Trophoblast cell (in vitro differentiated cells and primary cell): ENCODE data around the gene SLC6A9.
A peak's percentile ranks its signal among the peaks of the same experiment; 100 is the strongest.

Experiments used
- DNase-seq, 2 donors: peaks; one replicate each; pipeline ENCODE4 v3.0.0-alpha.2; 2016
- H2AFZ ChIP-seq: 2 replicates; pipeline ENCODE4 v1.6.1; 2013; ENCODE audit warnings: low read length, moderate library complexity, mild to moderate bottlenecking; ENCODE audit not compliant: insufficient read depth, poor library complexity
- H2AK5ac ChIP-seq: 2 replicates; pipeline ENCODE4 v1.6.1; 2013; ENCODE audit warnings: mild to moderate bottlenecking, low read length
- H2BK120ac ChIP-seq: 2 replicates; pipeline ENCODE4 v1.6.1; 2013; ENCODE audit warnings: low read length, mild to moderate bottlenecking, moderate library complexity; ENCODE audit not compliant: insufficient read depth, poor library complexity
- H2BK12ac ChIP-seq: 2 replicates; pipeline ENCODE4 v1.6.1; 2013; ENCODE audit warnings: mild to moderate bottlenecking, low read length, moderate library complexity
- H2BK5ac ChIP-seq: 2 replicates; pipeline ENCODE4 v1.6.1; 2013; ENCODE audit warnings: low read length, low read depth, moderate library complexity, mild to moderate bottlenecking; ENCODE audit not compliant: poor library complexity
- H3K14ac ChIP-seq: 2 replicates; pipeline ENCODE4 v1.6.1; 2013; ENCODE audit warnings: mild to moderate bottlenecking, low read length
- H3K18ac ChIP-seq: 2 replicates; pipeline ENCODE4 v1.6.1; 2013; ENCODE audit warnings: mild to moderate bottlenecking, low read length
- H3K23ac ChIP-seq: 2 replicates; pipeline ENCODE4 v1.6.1; 2013; ENCODE audit warnings: low read length
- H3K27ac ChIP-seq: 2 replicates; pipeline ENCODE4 v1.5.1; 2013; ENCODE audit warnings: low read depth, mild to moderate bottlenecking, inconsistent platforms, low read length, moderate library complexity
- H3K27me3 ChIP-seq: 2 replicates; pipeline ENCODE4 v1.6.1; 2013; ENCODE audit warnings: inconsistent platforms, mild to moderate bottlenecking, low read length, moderate library complexity; ENCODE audit not compliant: insufficient read depth
- H3K36me3 ChIP-seq, 2 experiments: 1 replicate in 1 of 2; 2 replicates in 1 of 2; pipeline ENCODE4 v1.6.1; 2013; ENCODE audit warnings: low read length in 2 of 2, mild to moderate bottlenecking in 2 of 2, moderate library complexity in 1 of 2; ENCODE audit not compliant: insufficient read depth in 2 of 2, control insufficient read depth in 1 of 2
- H3K4ac ChIP-seq: 2 replicates; pipeline ENCODE4 v1.6.1; 2013; ENCODE audit warnings: low read depth, mild to moderate bottlenecking, low read length, moderate library complexity
- H3K4me1 ChIP-seq, 2 experiments: 1 replicate in 1 of 2; 2 replicates in 1 of 2; pipeline ENCODE4 v1.6.1; 2013; ENCODE audit warnings: low read length in 2 of 2, mild to moderate bottlenecking in 2 of 2, moderate library complexity in 1 of 2; ENCODE audit not compliant: insufficient read depth in 2 of 2, control insufficient read depth in 1 of 2
- H3K4me2 ChIP-seq: 2 replicates; pipeline ENCODE4 v1.6.1; 2013; ENCODE audit warnings: inconsistent platforms, mild to moderate bottlenecking, low read length, moderate library complexity
- H3K4me3 ChIP-seq: 2 replicates; pipeline ENCODE4 v1.5.1; 2013; ENCODE audit warnings: mild to moderate bottlenecking, low read depth, low read length, inconsistent platforms
- H3K79me1 ChIP-seq: one replicate; pipeline ENCODE4 v1.6.1; 2013; ENCODE audit warnings: low read length
- H3K79me2 ChIP-seq: 2 replicates; pipeline ENCODE4 v1.6.1; 2013; ENCODE audit warnings: low read length, mild to moderate bottlenecking; ENCODE audit not compliant: control insufficient read depth, insufficient read depth, poor library complexity
- H3K9ac ChIP-seq: 2 replicates; pipeline ENCODE4 v1.6.1; 2013; ENCODE audit warnings: mild to moderate bottlenecking, low read length
- H3K9me3 ChIP-seq: 2 replicates; pipeline ENCODE4 v1.6.1; 2013; ENCODE audit warnings: low read depth, mild to moderate bottlenecking, control low read depth, inconsistent platforms, low read length; ENCODE audit not compliant: insufficient read depth
- H4K12ac ChIP-seq: 2 replicates; pipeline ENCODE4 v1.6.1; 2013; ENCODE audit warnings: low read depth, mild to moderate bottlenecking, low read length, moderate library complexity
- H4K8ac ChIP-seq: 2 replicates; pipeline ENCODE4 v1.6.1; 2013; ENCODE audit warnings: low read depth, mild to moderate bottlenecking, low read length, moderate library complexity
- H4K91ac ChIP-seq: one replicate; pipeline ENCODE4 v1.6.1; 2013; ENCODE audit warnings: low read depth, mild to moderate bottlenecking, low read length, moderate library complexity
- WGBS: extraction: QIAGEN DNeasy Blood & Tissue Kit; methylation state at CpG from one replicate; pipeline ENCODE4 v1.1.7; 2013; ENCODE audit warnings: missing lambda C conversion rate; ENCODE audit not compliant: insufficient read length, insufficient coverage; ENCODE audit errors: extremely low coverage; 5-methylcytosine and 5-hydroxymethylcytosine counted together

Gene SLC6A9

DNA sequence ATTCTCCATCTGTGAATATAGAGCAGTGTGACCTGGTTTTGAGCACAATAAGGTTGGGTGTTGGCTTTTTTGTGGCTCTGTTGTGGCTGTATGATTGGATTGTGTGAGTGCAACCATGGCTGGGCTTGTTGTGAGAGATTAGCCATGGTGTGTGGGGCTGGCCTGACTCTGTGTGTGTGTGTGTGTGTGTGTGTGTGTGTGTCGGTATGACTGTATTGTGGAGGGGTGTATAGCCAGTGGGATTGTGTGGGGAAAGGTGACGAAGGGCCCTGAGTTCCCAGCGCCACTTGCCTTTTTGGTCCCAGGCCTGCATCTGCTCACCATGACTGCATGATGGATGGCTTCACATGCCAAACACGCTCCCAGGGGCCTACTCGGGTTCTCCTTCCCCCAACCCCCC, 5.9 kb upstream of the SLC6A9 start:
- Histone ChIP-seq H3K23ac (no peak overlapping the region), H3K4me2 (no peak overlapping the region), H2AK5ac (no peak overlapping the region), H3K79me1 (no peaks in the 10 kb centered on the region), H3K9ac (no peak overlapping the region), H3K27ac (no peak overlapping the region), H3K18ac (no peak overlapping the region), H3K4me1 (peaks cover 5 to 8% of the 10 kb centered on the region in 2 experiments), H3K14ac (no peak overlapping the region), H4K12ac (no peak overlapping the region), H3K27me3 (no peaks in the 10 kb centered on the region), H3K79me2 (no peaks in the 10 kb centered on the region), H4K91ac (no peak overlapping the region), H3K9me3 (no peaks in the 10 kb centered on the region), H3K4ac (no peak overlapping the region), H3K4me3 (no peak overlapping the region), H2BK5ac (no peak overlapping the region), H2BK120ac (no peak overlapping the region), H3K36me3 (no peaks in the 10 kb centered on the region), H4K8ac (no peak overlapping the region), H2BK12ac (no peak overlapping the region), H2AFZ (no peak overlapping the region)
- WGBS = no CpG with 5 or more reads among the region's 5 CpGs
- DNase-seq = no peak

DNA sequence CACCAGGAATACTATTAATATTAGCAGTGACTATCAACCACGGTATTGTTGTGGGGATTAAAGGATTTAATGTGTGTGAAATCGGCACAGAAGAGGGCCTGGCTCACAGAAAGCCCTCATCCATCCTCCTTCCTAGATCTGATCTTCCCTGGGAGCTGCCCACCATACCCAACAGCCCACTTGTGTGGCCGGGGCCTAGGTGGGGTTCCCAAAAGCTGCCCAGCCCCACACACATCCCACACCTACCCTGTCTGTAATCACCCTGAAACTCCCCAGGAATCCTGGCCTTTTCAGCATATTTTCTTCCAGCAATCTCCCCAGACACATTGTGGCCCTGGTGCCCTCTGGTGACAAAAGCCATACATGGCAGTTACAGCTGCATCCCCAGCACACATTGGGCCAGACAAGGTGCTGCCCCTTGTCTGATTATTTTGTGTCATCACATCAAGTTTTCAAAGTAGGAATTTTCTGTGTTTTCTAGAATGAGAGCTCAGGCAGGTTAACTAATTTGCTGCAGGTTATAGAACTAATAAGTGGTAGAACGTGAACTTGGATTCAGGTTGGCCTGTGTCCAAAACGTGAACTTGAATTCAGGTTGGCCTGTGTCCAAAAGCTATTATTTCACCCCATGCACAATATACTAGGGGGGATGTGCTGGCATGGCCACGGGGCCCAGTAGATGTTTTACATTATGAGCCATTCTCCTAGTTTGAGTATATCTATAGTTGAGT, 5.3 kb upstream of the SLC6A9 start:
- H3K4me1 ChIP-seq = peaks cover 11 to 13% of the 10 kb centered on the region in 2 experiments
- H3K27me3 ChIP-seq = no peaks in the 10 kb centered on the region
- H3K9me3 ChIP-seq = no peaks in the 10 kb centered on the region
- WGBS = no CpG with 5 or more reads among the region's 6 CpGs
- H2AFZ ChIP-seq = no peak overlapping the region
- no peak overlapping the region for H3K23ac ChIP-seq
- no peaks in the 10 kb centered on the region for H3K79me2 ChIP-seq
- no peak overlapping the region for H4K91ac ChIP-seq
- no peak overlapping the region for H3K9ac ChIP-seq
- no peak overlapping the region for H4K8ac ChIP-seq
- H2BK5ac ChIP-seq = no peak overlapping the region
- no peak overlapping the region for H3K4me2 ChIP-seq
- no peaks in the 10 kb centered on the region for H3K79me1 ChIP-seq
- H3K4me3 ChIP-seq = no peak overlapping the region
- H3K27ac ChIP-seq = no peak overlapping the region
- H2AK5ac ChIP-seq = no peak overlapping the region
- DNase-seq = peak; percentile 58 to 77
- H3K4ac ChIP-seq = no peak overlapping the region
- no peak overlapping the region for H2BK12ac ChIP-seq
- H3K36me3 ChIP-seq = no peaks in the 10 kb centered on the region
- H4K12ac ChIP-seq = no peak overlapping the region
- H3K14ac ChIP-seq = no peak overlapping the region
- H3K18ac ChIP-seq = no peak overlapping the region
- H2BK120ac ChIP-seq = no peak overlapping the region

DNA sequence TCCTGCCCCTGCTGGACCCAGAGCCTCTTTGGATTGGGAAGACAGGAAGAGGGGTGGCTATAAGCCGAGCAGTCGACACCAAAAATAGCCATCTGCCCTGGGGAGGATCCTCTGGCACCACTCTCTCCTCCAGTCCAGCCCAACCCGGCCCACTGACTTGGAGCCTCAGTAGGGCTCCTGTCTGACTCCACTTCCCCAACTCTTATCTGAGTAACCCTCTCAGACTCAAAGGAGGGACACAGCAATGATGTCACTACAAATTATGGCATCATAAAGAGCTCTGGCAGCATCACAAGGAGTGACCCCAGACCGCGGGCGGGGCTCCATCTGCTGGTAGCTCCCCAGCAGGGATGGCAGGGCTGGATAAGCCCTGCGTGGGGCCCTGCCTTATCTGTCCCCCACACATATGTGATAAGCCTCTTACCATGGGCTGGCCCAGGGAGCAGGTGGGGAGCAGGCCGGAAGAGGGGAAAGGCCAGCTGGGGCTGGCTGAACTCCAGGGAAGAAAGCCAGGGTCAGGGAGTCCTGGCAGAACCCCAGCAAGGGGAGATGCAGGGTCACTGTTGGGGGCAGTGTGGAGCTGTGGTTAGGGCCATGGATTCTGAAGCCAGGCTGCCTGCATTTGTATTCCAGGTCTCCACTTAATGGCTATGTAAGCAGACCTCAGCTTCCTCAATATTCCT, 4.6 kb upstream of the SLC6A9 start:
- no CpG with 5 or more reads among the region's 8 CpGs for WGBS
- H3K27ac ChIP-seq = no peak overlapping the region
- no peak overlapping the region for H2AFZ ChIP-seq
- H3K9ac ChIP-seq = no peak overlapping the region
- H4K91ac ChIP-seq = no peak overlapping the region
- no peak overlapping the region for H3K4ac ChIP-seq
- H3K4me2 ChIP-seq = no peak overlapping the region
- H4K12ac ChIP-seq = no peak overlapping the region
- no peaks in the 10 kb centered on the region for H3K36me3 ChIP-seq
- no peak overlapping the region for H3K18ac ChIP-seq
- H2AK5ac ChIP-seq = no peak overlapping the region
- H3K9me3 ChIP-seq = no peaks in the 10 kb centered on the region
- H3K4me3 ChIP-seq = no peak overlapping the region
- no peaks in the 10 kb centered on the region for H3K79me2 ChIP-seq
- H3K23ac ChIP-seq = no peak overlapping the region
- H3K79me1 ChIP-seq = peaks cover 4% of the 10 kb centered on the region
- no peak overlapping the region for H2BK12ac ChIP-seq
- H3K14ac ChIP-seq = no peak overlapping the region
- H4K8ac ChIP-seq = no peak overlapping the region
- H3K27me3 ChIP-seq = no peaks in the 10 kb centered on the region
- H2BK5ac ChIP-seq = no peak overlapping the region
- H3K4me1 ChIP-seq = peaks cover 12 to 15% of the 10 kb centered on the region in 2 experiments
- DNase-seq = no peak
- no peak overlapping the region for H2BK120ac ChIP-seq

DNA sequence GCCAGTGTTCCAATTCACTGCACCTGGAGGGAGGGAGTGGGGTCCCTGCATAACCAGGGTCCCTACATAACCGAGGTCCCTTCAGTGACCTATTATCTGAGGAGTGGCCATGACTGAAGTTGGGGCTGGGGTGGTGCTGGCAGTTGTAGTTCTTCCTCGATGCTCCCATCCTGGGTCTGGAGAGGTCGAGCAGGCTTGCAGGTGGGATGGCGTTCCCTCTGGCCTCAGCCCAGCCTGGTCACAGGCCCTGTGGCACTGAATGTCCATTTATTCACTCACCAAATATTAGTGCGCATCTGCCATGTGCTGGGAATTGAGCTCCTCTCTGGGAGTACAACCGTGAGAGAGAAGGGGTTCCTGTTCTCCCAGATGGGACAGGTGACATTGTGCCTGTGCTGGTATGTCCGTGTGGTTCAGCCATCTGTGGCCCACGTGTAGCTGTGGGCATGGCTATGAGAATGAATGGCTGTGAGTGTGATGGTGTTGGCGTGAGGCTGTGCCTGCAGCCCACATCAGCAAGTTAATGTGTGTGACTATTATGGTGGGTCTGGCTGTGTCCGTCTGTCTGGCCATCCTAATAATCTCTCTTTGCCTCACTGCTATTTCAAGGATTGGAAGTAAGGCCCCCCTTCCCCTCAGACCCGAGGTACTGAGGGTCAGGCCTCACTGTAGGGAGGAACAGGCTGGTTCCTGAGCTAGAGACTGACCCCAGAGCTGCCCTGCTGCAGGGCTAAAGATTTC, 3.9 kb upstream of the SLC6A9 start:
- H3K18ac ChIP-seq = no peak overlapping the region
- H3K79me1 ChIP-seq = peaks cover 9% of the 10 kb centered on the region
- H2BK120ac ChIP-seq = no peak overlapping the region
- H3K14ac ChIP-seq = no peak overlapping the region
- no peaks in the 10 kb centered on the region for H3K36me3 ChIP-seq
- no CpG with 5 or more reads among the region's 11 CpGs for WGBS
- no peak overlapping the region for H3K4me3 ChIP-seq
- H3K79me2 ChIP-seq = peaks cover 4% of the 10 kb centered on the region
- H3K4ac ChIP-seq = no peak overlapping the region
- H3K27me3 ChIP-seq = no peaks in the 10 kb centered on the region
- H4K8ac ChIP-seq = no peak overlapping the region
- no peak for DNase-seq
- no peak overlapping the region for H2BK5ac ChIP-seq
- no peak overlapping the region for H3K4me2 ChIP-seq
- H2BK12ac ChIP-seq = no peak overlapping the region
- H4K12ac ChIP-seq = no peak overlapping the region
- H2AK5ac ChIP-seq = no peak overlapping the region
- H3K4me1 ChIP-seq = peaks cover 12 to 15% of the 10 kb centered on the region in 2 experiments
- H2AFZ ChIP-seq = no peak overlapping the region
- H3K9ac ChIP-seq = no peak overlapping the region
- H3K27ac ChIP-seq = no peak overlapping the region
- no peaks in the 10 kb centered on the region for H3K9me3 ChIP-seq
- no peak overlapping the region for H3K23ac ChIP-seq
- no peak overlapping the region for H4K91ac ChIP-seq
